Stimulated activated CD4-positive, alpha-beta T cell treated with anti-CD3 and anti-CD28 coated beads, Interleukin-1b, Interleukin-23, amount 100 ng/mL, for 24 hours (primary cell): ENCODE results near the gene TDRD12.
"Not testable (repeated sequence)": the region's sequence is repeated elsewhere in the genome, so short reads cannot be mapped to it uniquely, and the experiment has no call there.

ENCODE experiments used
- DNase-seq, 4 experiments: peaks; one replicate each; pipeline ENCODE4 v3.0.0-alpha.2; 2020; ENCODE audit warnings: low read depth in 4 of 4, low spot score in 1 of 4

Gene TDRD12

GRCh38 chr19:32693151-32694108, 26.1 kb upstream of the TDRD12 start:
- DNase-seq: not testable (repeated sequence)

- DNase-seq: not testable (repeated sequence)
These were observed 25.3 kb upstream of the TDRD12 start for GRCh38 chr19:32694316-32694715.

- DNase-seq: not testable (repeated sequence)
These were observed 24.7 kb upstream of the TDRD12 start for GRCh38 chr19:32694851-32695250.

GRCh38 chr19:32695506-32695905, 24.1 kb upstream of the TDRD12 start:
- not testable (repeated sequence) for DNase-seq

GRCh38 chr19:32696771-32697170, 22.8 kb upstream of the TDRD12 start:
- DNase-seq: not testable (repeated sequence)

- DNase-seq: not testable (repeated sequence)
These were observed 19.4 kb upstream of the TDRD12 start for GRCh38 chr19:32700129-32700528.

GRCh38 chr19:32702010-32702409, 17.6 kb upstream of the TDRD12 start:
- DNase-seq: no peak

- not testable (repeated sequence) for DNase-seq
These were observed 15.6 kb upstream of the TDRD12 start for GRCh38 chr19:32704006-32704405.

- no peak for DNase-seq
These were observed 11.1 kb upstream of the TDRD12 start for GRCh38 chr19:32708457-32708856.

GRCh38 chr19:32709032-32709431, 10.5 kb upstream of the TDRD12 start:
- no peak for DNase-seq

- DNase-seq: no peak
These were observed 7.8 kb upstream of the TDRD12 start for GRCh38 chr19:32711747-32712146.

GRCh38 chr19:32716203-32716602, 3.4 kb upstream of the TDRD12 start:
- DNase-seq: not testable (repeated sequence)

- no peak for DNase-seq
These were observed 2.1 kb upstream of the TDRD12 start for GRCh38 chr19:32717496-32717895.

GRCh38 chr19:32718286-32718685, 1.3 kb upstream of the TDRD12 start:
- no peak for DNase-seq

- DNase-seq: no peak
These were observed 809 bp downstream of the TDRD12 start for GRCh38 chr19:32720216-32720935.

- no peak for DNase-seq
These were observed 1.3 kb downstream of the TDRD12 start for GRCh38 chr19:32720936-32721250.

- DNase-seq: no peak
These were observed 16.4 kb downstream of the TDRD12 start for GRCh38 chr19:32735936-32736335.

GRCh38 chr19:32743021-32743420, 23.5 kb downstream of the TDRD12 start:
- no peak for DNase-seq

- no peak for DNase-seq
These were observed 23.9 kb downstream of the TDRD12 start for GRCh38 chr19:32743447-32743846.

GRCh38 chr19:32744555-32745325, 25.2 kb downstream of the TDRD12 start:
- DNase-seq: no peak

GRCh38 chr19:32745594-32746251, 26.2 kb downstream of the TDRD12 start:
- not testable (repeated sequence) for DNase-seq
